ENCODE results near the gene SLC24A3. TPM values are rescaled to one million over a fixed set of nuclear protein-coding genes. Genes with fewer than 3 reads are reported as not detected.

The SLC24A3 gene
- total RNA-seq, 1 experiment from 2014 or later = not detected

DNA sequence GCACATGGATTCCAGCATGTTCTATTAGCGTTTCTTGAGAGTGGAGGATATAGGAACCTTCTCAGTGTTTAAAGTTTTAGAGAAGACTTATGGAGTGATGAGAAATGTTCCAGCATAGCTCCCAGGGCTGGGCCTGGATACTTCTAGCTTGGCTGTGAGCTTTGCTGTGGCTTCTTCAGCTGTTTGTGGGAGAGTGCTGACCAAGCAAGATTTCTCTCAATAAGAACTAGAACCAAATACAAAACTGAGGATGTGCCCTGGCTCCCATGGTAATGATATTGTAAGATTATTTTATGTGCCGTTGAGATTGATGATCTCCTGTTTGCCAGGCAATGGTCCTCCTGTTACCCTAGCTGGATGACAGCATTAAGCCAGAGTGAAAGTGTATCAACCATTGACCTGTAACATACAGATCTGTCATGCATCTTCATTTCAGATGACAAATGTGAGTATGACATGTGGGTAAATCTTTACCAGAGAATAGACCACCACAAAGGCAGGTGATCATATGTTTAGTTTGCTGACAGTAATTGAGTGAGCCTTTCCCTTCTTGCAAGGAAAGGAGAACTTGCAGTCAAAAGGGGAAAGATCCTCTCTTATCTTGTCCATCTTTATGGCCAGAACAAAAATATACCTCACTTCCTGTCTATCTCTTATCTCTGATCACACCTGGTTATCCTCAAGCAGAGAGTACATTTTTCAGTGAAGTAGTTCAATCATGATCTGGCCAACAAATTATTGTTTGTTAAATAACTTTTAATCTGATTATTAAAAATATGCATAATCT, 180.1 kb downstream of the SLC24A3 start:
- no peak for DNase-seq (ENCODE audit: low read depth in 1 of 2, low spot score in 2 of 2)
- Histone ChIP-seq H3K27ac (no peak overlapping the region), H3K4me3 (no peak overlapping the region), H3K27me3 (replicated peaks) (no peaks in the 10 kb centered on the region), H3K36me3 (no peaks in the 10 kb centered on the region), H3K9me3 (replicated peaks) (no peaks in the 10 kb centered on the region), H3K4me1 (replicated peaks) (no peaks in the 10 kb centered on the region)

DNA sequence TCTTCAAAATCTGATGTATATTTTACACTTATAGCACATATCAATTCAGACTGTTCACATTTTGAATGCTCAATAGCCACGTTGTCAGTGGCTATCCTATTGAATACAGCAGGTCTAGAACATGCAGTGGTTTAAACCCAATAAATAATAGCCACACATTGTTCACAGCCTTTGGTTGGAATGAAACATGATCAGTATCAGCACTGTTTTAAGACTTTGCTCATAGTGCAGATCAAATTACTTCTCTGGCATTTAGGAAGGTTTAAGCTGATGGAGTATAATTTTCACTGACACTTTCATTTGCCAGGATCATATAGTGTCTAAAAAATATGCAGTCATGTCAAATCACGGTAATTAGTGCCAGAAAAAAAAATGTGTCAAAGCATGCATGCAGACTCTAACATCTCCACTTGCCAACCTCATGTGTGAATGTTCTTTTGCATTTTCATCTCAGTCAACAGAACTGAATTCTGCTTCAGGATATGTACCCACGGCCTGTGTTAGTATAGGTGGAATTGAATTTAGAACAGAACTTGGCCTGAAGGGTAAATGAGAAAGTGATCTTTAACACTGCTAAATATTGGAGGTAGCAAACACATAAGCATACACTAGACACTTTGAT, 184.1 kb downstream of the SLC24A3 start:
- DNase-seq (ENCODE audit: low read depth in 1 of 2, low spot score in 2 of 2) = no peak
- H3K4me1 ChIP-seq (replicated peaks) = no peaks in the 10 kb centered on the region
- H3K9me3 ChIP-seq (replicated peaks) = no peaks in the 10 kb centered on the region
- H3K36me3 ChIP-seq = no peaks in the 10 kb centered on the region
- no peak overlapping the region for H3K27ac ChIP-seq
- no peak overlapping the region for H3K4me3 ChIP-seq
- H3K27me3 ChIP-seq (replicated peaks) = no peaks in the 10 kb centered on the region

DNA sequence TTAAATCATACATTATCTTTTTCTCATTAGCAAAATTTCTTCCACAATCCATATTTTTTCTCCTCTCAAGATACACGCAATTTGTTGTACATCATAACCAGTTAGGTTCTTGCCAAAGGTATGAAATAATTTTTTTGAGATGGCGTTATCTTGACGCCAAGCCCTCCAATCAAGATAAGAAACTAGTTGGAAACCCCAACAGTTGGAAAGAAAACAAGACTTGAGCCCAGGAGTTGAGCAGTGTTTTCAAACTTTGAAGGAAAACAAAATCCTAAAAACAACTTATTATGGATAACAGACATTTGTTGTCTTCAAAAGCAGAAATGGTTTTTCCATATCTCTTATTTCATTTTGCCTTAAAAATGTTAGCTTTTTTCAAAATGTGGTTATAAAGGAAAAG, 184.8 kb downstream of the SLC24A3 start:
- H3K27ac ChIP-seq = no peak overlapping the region
- H3K4me1 ChIP-seq (replicated peaks) = no peaks in the 10 kb centered on the region
- no peak for DNase-seq (ENCODE audit: low read depth in 1 of 2, low spot score in 2 of 2)
- H3K9me3 ChIP-seq (replicated peaks) = no peaks in the 10 kb centered on the region
- H3K36me3 ChIP-seq = no peaks in the 10 kb centered on the region
- no peak overlapping the region for H3K4me3 ChIP-seq
- no peaks in the 10 kb centered on the region for H3K27me3 ChIP-seq (replicated peaks)

DNA sequence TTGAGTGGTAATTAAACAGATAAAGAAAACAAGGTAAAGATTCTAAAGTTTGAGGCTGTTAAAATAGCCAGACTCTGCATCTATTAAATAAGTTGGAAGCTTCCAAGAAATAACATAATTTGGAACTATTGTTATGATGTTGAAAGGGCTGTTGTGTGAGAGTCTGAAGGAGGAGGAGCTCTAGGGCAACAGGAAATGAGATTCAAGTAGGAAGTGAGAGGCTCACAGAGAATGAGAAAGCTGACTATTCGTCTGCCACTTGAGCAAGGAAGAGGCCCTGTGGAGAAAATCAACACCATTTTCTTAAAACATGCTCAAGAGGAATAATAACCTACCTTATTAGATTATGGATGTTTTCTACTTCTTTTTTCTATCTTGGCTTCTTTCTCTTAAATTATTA, 185.2 kb downstream of the SLC24A3 start:
- Histone ChIP-seq H3K27ac (no peak overlapping the region), H3K4me1 (replicated peaks) (no peaks in the 10 kb centered on the region), H3K9me3 (replicated peaks) (no peaks in the 10 kb centered on the region), H3K4me3 (no peak overlapping the region), H3K27me3 (replicated peaks) (no peaks in the 10 kb centered on the region), H3K36me3 (no peaks in the 10 kb centered on the region)
- DNase-seq (ENCODE audit: low read depth in 1 of 2, low spot score in 2 of 2) = no peak

DNA sequence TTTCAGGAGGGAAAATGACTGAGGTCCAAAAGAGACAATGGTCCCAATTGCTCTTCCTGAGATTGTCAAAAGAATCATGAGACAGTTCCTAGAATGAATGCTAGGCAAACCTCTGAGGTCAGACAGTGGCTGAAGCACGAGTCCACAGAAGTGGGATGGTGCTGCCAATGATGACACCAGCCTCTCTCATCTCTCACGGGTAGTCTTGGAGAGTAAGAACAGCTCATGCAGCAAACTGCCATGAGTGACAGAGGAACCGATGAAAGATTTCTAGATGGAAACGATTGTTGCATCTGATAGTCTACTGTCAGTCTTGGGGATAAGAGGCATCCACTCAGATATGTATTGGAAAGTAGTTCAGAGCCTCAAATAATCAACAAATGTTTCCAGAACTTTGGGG, 188.7 kb downstream of the SLC24A3 start:
- Histone ChIP-seq H3K9me3 (replicated peaks) (no peaks in the 10 kb centered on the region), H3K27ac (no peak overlapping the region), H3K27me3 (replicated peaks) (no peaks in the 10 kb centered on the region), H3K36me3 (no peaks in the 10 kb centered on the region), H3K4me1 (replicated peaks) (no peaks in the 10 kb centered on the region), H3K4me3 (no peak overlapping the region)
- no peak for DNase-seq (ENCODE audit: low read depth in 1 of 2, low spot score in 2 of 2)

DNA sequence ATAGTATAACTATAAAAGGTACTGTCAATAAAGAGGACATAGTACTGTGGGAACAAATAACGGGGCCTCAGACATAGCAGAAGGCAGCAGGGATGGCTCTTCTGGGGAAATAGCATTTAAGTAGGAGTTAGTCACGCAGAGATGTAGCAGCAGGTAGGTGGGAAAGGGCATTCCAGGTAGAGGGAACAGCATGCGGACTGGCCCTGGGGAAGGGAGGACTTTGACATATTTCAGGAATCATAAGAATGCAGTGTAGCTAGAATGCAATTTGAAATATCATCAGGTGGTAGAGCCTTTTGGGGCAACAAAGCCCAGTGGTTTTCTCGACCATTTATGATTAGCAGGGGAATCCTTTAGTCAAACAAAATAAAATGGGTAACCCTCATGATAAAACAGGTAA, 191.1 kb downstream of the SLC24A3 start:
- Histone ChIP-seq H3K27me3 (replicated peaks) (no peaks in the 10 kb centered on the region), H3K4me3 (no peak overlapping the region), H3K9me3 (replicated peaks) (no peaks in the 10 kb centered on the region), H3K4me1 (replicated peaks) (no peaks in the 10 kb centered on the region), H3K27ac (no peak overlapping the region), H3K36me3 (no peaks in the 10 kb centered on the region)
- no peak for DNase-seq (ENCODE audit: low read depth in 1 of 2, low spot score in 2 of 2)

DNA sequence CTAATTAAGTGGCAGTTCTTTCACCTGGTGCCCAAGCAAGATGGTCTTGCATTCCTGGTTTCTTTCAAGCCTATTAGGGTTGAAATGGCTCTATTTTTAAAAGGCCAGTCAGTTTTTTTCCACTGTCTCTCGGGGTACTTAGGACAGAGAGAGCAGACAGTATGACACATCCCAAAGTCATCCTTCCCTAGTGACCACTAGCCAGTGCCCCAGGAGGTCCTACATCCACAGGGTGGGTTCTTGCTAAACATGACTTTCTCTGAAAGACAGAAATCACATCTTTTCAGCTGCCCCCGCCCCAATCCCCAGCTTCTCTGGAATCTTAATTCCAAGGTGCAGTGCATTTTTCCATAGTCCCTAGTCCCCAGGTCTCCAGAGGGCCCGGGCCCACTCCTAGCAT, 192.4 kb downstream of the SLC24A3 start:
- Histone ChIP-seq H3K4me1 (replicated peaks) (no peaks in the 10 kb centered on the region), H3K27me3 (replicated peaks) (no peaks in the 10 kb centered on the region), H3K9me3 (replicated peaks) (no peaks in the 10 kb centered on the region), H3K4me3 (no peak overlapping the region), H3K36me3 (no peaks in the 10 kb centered on the region), H3K27ac (no peak overlapping the region)
- no peak for DNase-seq (ENCODE audit: low read depth in 1 of 2, low spot score in 2 of 2)

DNA sequence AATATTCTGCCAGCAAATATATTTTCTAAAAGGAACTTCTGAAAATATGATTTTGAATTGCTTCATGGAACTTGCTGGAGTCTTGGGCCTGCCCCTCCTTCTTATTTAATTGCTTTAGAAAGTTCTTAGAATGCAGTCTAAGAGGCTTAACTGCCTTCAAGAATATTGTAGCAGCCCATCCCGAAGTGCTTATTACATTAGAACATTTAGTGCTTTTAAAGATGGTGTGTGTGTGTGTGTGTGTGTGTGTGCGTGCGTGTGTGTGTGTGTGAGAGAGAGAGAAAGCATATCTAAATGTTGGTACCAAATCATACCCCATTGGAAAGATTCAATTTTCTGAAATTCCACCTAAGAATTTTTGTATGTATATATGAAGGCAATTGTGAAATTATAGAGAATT, 193.5 kb downstream of the SLC24A3 start:
- Histone ChIP-seq H3K27me3 (replicated peaks) (no peaks in the 10 kb centered on the region), H3K4me1 (replicated peaks) (no peaks in the 10 kb centered on the region), H3K9me3 (replicated peaks) (no peaks in the 10 kb centered on the region), H3K4me3 (no peak overlapping the region), H3K36me3 (no peaks in the 10 kb centered on the region), H3K27ac (no peak overlapping the region)
- no peak for DNase-seq (ENCODE audit: low read depth in 1 of 2, low spot score in 2 of 2)

DNA sequence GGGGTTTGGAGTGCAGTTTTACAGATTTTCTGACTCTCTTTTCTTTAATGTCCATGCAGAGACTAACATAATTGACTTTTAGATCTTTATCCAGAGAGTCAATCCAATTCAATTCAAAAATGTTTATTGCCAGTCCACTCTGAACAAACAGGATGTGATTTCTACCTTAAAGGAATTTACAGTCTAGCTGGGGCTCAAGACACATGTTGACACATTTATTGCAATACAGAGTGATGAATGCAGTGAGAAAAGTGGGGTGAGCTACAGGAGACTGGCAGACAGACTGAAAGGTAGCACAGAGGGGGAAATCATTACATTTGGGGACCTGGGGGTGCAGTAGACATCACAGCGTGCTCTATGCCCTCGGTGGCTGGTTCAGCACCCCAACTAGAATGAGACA, 193.9 kb downstream of the SLC24A3 start:
- no peaks in the 10 kb centered on the region for H3K27me3 ChIP-seq (replicated peaks)
- H3K9me3 ChIP-seq (replicated peaks) = no peaks in the 10 kb centered on the region
- H3K4me3 ChIP-seq = no peak overlapping the region
- H3K4me1 ChIP-seq (replicated peaks) = no peaks in the 10 kb centered on the region
- no peak overlapping the region for H3K27ac ChIP-seq
- H3K36me3 ChIP-seq = no peaks in the 10 kb centered on the region
- no peak for DNase-seq (ENCODE audit: low read depth in 1 of 2, low spot score in 2 of 2)

DNA sequence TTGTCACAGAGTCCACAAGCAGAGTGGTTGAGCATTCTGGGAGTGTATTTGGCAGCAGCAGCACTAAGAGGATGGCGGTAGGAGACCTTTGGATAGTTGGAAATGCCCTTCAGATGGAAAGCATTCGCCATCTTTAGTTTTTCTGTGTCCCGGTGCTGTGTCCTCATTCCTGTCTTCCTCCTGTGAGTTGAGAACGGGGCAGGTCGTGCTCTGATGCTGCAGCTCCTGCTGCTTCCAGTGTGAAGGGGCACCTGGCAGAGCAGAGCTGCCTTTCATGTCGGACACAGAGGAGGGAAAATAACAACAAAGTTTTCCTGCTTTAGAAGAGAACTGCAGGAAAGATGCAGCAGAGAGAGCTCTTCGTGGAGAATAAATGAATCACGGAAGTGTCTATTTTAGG, 194.8 kb downstream of the SLC24A3 start:
- no peaks in the 10 kb centered on the region for H3K9me3 ChIP-seq (replicated peaks)
- H3K36me3 ChIP-seq = no peaks in the 10 kb centered on the region
- no peak for DNase-seq (ENCODE audit: low read depth in 1 of 2, low spot score in 2 of 2)
- H3K27me3 ChIP-seq (replicated peaks) = no peaks in the 10 kb centered on the region
- H3K4me1 ChIP-seq (replicated peaks) = no peaks in the 10 kb centered on the region
- no peak overlapping the region for H3K27ac ChIP-seq
- no peak overlapping the region for H3K4me3 ChIP-seq

DNA sequence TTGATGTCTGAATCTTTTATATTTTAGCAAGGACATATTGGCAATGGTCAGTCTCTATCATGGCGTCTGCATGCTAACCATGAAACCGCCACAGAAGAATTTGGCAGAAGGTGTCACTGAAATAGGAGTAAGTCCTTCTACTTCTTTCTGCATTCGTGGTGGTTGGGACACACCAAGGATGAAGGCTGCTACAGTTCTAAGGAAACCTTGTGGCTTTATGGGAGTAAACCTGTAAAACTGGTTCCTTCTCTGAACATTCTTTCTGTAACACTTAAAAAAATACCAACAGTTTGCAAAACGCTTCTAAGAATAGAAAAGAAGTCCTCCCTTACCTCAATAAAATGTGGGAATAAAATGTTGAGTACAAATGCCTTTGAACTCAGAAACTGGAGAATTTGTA, 195.3 kb downstream of the SLC24A3 start:
- Histone ChIP-seq H3K4me3 (no peak overlapping the region), H3K36me3 (no peaks in the 10 kb centered on the region), H3K9me3 (replicated peaks) (no peaks in the 10 kb centered on the region), H3K27me3 (replicated peaks) (no peaks in the 10 kb centered on the region), H3K27ac (no peak overlapping the region), H3K4me1 (replicated peaks) (no peaks in the 10 kb centered on the region)
- DNase-seq (ENCODE audit: low read depth in 1 of 2, low spot score in 2 of 2) = no peak

DNA sequence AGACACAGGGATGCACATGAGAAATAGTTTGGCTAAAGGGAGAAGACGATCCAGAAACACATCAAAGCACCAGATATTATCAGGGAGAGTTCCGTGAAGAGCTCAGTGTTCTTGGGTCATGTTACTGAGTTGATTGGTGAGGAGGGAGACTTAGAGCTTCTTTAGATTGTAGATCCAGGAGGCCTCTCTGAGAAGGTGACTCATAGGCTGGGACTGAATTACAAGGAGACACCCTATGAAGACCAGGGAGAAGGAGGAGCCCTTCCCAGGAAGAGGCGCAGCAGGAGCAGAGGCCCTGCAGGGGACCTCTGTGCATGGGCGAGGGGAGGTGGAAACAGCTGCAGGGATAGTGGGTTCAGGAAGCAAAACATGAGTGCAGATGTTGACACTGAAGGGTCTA, 196.5 kb downstream of the SLC24A3 start:
- H3K4me1 ChIP-seq (replicated peaks) = no peaks in the 10 kb centered on the region
- no peak overlapping the region for H3K27ac ChIP-seq
- H3K36me3 ChIP-seq = no peaks in the 10 kb centered on the region
- H3K27me3 ChIP-seq (replicated peaks) = no peaks in the 10 kb centered on the region
- DNase-seq (ENCODE audit: low read depth in 1 of 2, low spot score in 2 of 2) = no peak
- no peak overlapping the region for H3K4me3 ChIP-seq
- H3K9me3 ChIP-seq (replicated peaks) = no peaks in the 10 kb centered on the region

DNA sequence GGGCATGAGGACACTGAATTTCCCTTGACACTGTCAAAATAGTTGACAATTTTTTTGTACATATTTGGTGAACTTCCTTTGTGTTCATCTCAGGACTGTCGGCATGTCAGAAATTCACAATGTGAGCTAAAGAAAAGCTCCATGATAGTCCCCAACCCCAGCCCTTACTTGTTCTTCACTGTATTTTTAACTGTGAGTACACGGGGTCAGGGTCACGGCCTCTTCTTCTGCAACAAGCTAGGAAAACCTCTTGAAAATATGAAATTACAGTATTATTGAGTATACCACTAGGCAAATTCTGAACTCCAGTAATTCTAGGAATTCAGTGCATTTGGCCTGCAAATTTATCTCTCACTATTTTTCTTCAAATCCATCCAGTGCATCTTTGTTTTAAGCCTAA, 199.4 kb downstream of the SLC24A3 start:
- H3K4me1 ChIP-seq (replicated peaks) = no peaks in the 10 kb centered on the region
- H3K9me3 ChIP-seq (replicated peaks) = no peaks in the 10 kb centered on the region
- H3K27ac ChIP-seq = no peak overlapping the region
- no peaks in the 10 kb centered on the region for H3K36me3 ChIP-seq
- no peak overlapping the region for H3K4me3 ChIP-seq
- no peak for DNase-seq (ENCODE audit: low read depth in 1 of 2, low spot score in 2 of 2)
- H3K27me3 ChIP-seq (replicated peaks) = no peaks in the 10 kb centered on the region

DNA sequence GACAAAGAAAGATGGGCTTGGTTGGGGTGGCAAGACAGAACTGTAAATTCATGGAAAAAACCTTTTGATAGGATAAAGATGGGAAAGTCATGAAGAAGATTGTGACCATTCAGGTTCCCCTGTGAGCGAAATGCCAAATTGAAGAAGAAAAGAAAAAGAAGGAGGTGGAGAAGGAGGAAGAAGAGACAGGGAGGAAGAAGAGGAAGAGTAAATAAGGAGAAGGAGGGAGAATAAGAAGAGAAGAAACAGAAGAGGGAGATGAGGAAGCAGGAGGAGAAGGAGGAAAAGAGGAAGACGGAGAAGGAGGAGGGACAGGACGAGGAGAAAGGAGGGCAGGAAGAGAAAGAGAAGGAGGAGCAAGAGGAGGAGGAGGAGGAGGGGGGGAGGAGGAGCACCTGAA, 199.8 kb downstream of the SLC24A3 start:
- Histone ChIP-seq H3K27me3 (replicated peaks) (no peaks in the 10 kb centered on the region), H3K27ac (no peak overlapping the region), H3K4me3 (no peak overlapping the region), H3K4me1 (replicated peaks) (no peaks in the 10 kb centered on the region), H3K36me3 (no peaks in the 10 kb centered on the region), H3K9me3 (replicated peaks) (no peaks in the 10 kb centered on the region)
- no peak for DNase-seq (ENCODE audit: low read depth in 1 of 2, low spot score in 2 of 2)

DNA sequence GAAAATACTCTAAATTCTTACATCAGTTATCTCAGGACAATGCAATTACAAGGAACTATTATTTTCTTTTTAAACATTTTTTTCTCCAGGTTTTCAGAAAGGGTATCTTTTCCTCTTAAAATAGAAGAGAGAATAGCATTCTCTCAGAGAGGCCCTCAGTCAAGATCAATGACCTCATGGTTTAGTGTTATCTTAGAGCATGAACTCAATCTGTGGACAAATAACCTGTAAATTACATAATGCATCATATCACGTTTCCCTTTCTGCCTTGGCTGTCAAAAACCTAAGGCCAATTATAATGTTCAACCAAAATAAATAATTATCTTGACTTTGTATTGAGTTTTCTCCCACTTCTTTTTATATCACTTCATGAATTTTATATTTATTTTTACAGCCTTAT, 202.2 kb downstream of the SLC24A3 start:
- H3K9me3 ChIP-seq (replicated peaks) = no peaks in the 10 kb centered on the region
- no peaks in the 10 kb centered on the region for H3K36me3 ChIP-seq
- no peak overlapping the region for H3K27ac ChIP-seq
- no peaks in the 10 kb centered on the region for H3K4me1 ChIP-seq (replicated peaks)
- H3K27me3 ChIP-seq (replicated peaks) = no peaks in the 10 kb centered on the region
- no peak overlapping the region for H3K4me3 ChIP-seq
- DNase-seq (ENCODE audit: low read depth in 1 of 2, low spot score in 2 of 2) = no peak

Data from SJSA1 (cell line).